ENCODE results near the gene ATP6V1C2.
A peak's percentile ranks its signal among the peaks of the same experiment; 100 is the strongest.

The ATP6V1C2 gene

GRCh38 chr2:10832203-10832936, 110.9 kb downstream of the ATP6V1C2 start:
- H3K9me3 ChIP-seq (ENCODE audit: severe bottlenecking) = no peaks in the 10 kb centered on the region
- H3K27me3 ChIP-seq (ENCODE audit: insufficient read depth, poor library complexity, severe bottlenecking) = no peaks in the 10 kb centered on the region
- TF ChIP-seq CTCF (IDR thresholded peaks at IDR 0.05; ENCODE audit: poor library complexity, severe bottlenecking) = peak; percentile 94
- no peak for DNase-seq (ENCODE audit: low spot score)
- no peaks in the 10 kb centered on the region for H3K36me3 ChIP-seq (ENCODE audit: low read depth)
- H3K4me3 ChIP-seq (ENCODE audit: severe bottlenecking) = no peak overlapping the region
- no peak overlapping the region for H3K27ac ChIP-seq (ENCODE audit: poor library complexity, severe bottlenecking)
- ATAC-seq (ENCODE audit: low read depth) = peak; percentile 80
- H3K4me1 ChIP-seq (ENCODE audit: insufficient read depth, poor library complexity, severe bottlenecking) = no peaks in the 10 kb centered on the region

GRCh38 chr2:10833021-10833420, 111.6 kb downstream of the ATP6V1C2 start:
- no peaks in the 10 kb centered on the region for H3K4me1 ChIP-seq (ENCODE audit: insufficient read depth, poor library complexity, severe bottlenecking)
- ATAC-seq (ENCODE audit: low read depth) = no peak
- H3K27me3 ChIP-seq (ENCODE audit: insufficient read depth, poor library complexity, severe bottlenecking) = no peaks in the 10 kb centered on the region
- TF ChIP-seq CTCF (IDR thresholded peaks at IDR 0.05; ENCODE audit: poor library complexity, severe bottlenecking) = no peak
- DNase-seq (ENCODE audit: low spot score) = no peak
- no peaks in the 10 kb centered on the region for H3K36me3 ChIP-seq (ENCODE audit: low read depth)
- no peaks in the 10 kb centered on the region for H3K9me3 ChIP-seq (ENCODE audit: severe bottlenecking)
- no peak overlapping the region for H3K27ac ChIP-seq (ENCODE audit: poor library complexity, severe bottlenecking)
- no peak overlapping the region for H3K4me3 ChIP-seq (ENCODE audit: severe bottlenecking)

GRCh38 chr2:10834068-10834655, 112.7 kb downstream of the ATP6V1C2 start:
- Histone ChIP-seq H3K4me3 (ENCODE audit: severe bottlenecking) (no peak overlapping the region), H3K36me3 (ENCODE audit: low read depth) (no peaks in the 10 kb centered on the region), H3K27ac (ENCODE audit: poor library complexity, severe bottlenecking) (no peak overlapping the region), H3K9me3 (ENCODE audit: severe bottlenecking) (no peaks in the 10 kb centered on the region), H3K4me1 (ENCODE audit: insufficient read depth, poor library complexity, severe bottlenecking) (no peaks in the 10 kb centered on the region), H3K27me3 (ENCODE audit: insufficient read depth, poor library complexity, severe bottlenecking) (no peaks in the 10 kb centered on the region)
- DNase-seq (ENCODE audit: low spot score) (no peak), ATAC-seq (ENCODE audit: low read depth) (no peak)
- TF ChIP-seq CTCF (IDR thresholded peaks at IDR 0.05; ENCODE audit: poor library complexity, severe bottlenecking) = no peak
